Stimulated activated CD4-positive, alpha-beta T cell treated with anti-CD3 and anti-CD28 coated beads, Interleukin-12 subunit alpha, Interleukin-12 subunit beta, amount 100 ng/mL, for 4 hours (primary cell): ENCODE results near the gene PTGFRN.
"Not testable (repeated sequence)": the region's sequence is repeated elsewhere in the genome, so short reads cannot be mapped to it uniquely, and the experiment has no call there.

Source experiments
- DNase-seq: peaks from one replicate; pipeline ENCODE4 v3.0.0-alpha.2; 2020

Gene PTGFRN

GRCh38 chr1:116947092-116947860 is 37.6 kb downstream of the PTGFRN start:
- DNase-seq, result no peak

GRCh38 chr1:116948046-116948445 is 38.3 kb downstream of the PTGFRN start:
- DNase-seq, result no peak

GRCh38 chr1:116948642-116949041 is 38.9 kb downstream of the PTGFRN start:
- DNase-seq, result no peak

- DNase-seq, result no peak
Observed at GRCh38 chr1:116949213-116949985, 39.7 kb downstream of the PTGFRN start.

GRCh38 chr1:116950517-116951199 is 40.9 kb downstream of the PTGFRN start:
- no peak for DNase-seq

GRCh38 chr1:116951200-116951935 is 41.7 kb downstream of the PTGFRN start:
- no peak for DNase-seq

- DNase-seq, result no peak
Observed at GRCh38 chr1:116952738-116953275, 43.1 kb downstream of the PTGFRN start.

GRCh38 chr1:116954440-116954839 is 44.7 kb downstream of the PTGFRN start:
- no peak for DNase-seq

- DNase-seq, result no peak
Observed at GRCh38 chr1:116956378-116956777, 46.7 kb downstream of the PTGFRN start.

- DNase-seq, result no peak
Observed at GRCh38 chr1:116957646-116958045, 47.9 kb downstream of the PTGFRN start.

GRCh38 chr1:116958110-116958509 is 48.4 kb downstream of the PTGFRN start:
- DNase-seq, result no peak

- DNase-seq, result no peak
Observed at GRCh38 chr1:116958977-116959376, 49.3 kb downstream of the PTGFRN start.

- no peak for DNase-seq
Observed at GRCh38 chr1:116961606-116962005, 51.9 kb downstream of the PTGFRN start.

- no peak for DNase-seq
Observed at GRCh38 chr1:116962987-116963639, 53.4 kb downstream of the PTGFRN start.

- DNase-seq, result no peak
Observed at GRCh38 chr1:116966791-116967190, 57.1 kb downstream of the PTGFRN start.

- no peak for DNase-seq
Observed at GRCh38 chr1:116968724-116969123, 59.0 kb downstream of the PTGFRN start.

- DNase-seq, result no peak
Observed at GRCh38 chr1:116971258-116971860, 61.6 kb downstream of the PTGFRN start.

GRCh38 chr1:116971965-116972673 is 62.4 kb downstream of the PTGFRN start:
- DNase-seq, result no peak

GRCh38 chr1:116972674-116973030 is 62.9 kb downstream of the PTGFRN start:
- no peak for DNase-seq

GRCh38 chr1:116980309-116980708 is 70.6 kb downstream of the PTGFRN start:
- not testable (repeated sequence) for DNase-seq

GRCh38 chr1:116981521-116982037 is 71.9 kb downstream of the PTGFRN start:
- DNase-seq, result no peak
